PC-3 (cell line): ENCODE measurements around the gene CAMTA2.

ENCODE experiments used
- CTCF ChIP-seq: fragments of 300-600 bp; sonication (generic); conservative IDR thresholded peaks from 2 replicates; pipeline ENCODE4 v1.5.1; 2017; ENCODE audit warnings: antibody characterized with exemption, low read depth, mild to moderate bottlenecking, low read length
- EZH2 ChIP-seq: fragments of 300-600 bp; sonication (generic); IDR thresholded peaks from one replicate; pipeline ENCODE4 v1.6.1; 2017; ENCODE audit warnings: antibody characterized with exemption, mild to moderate bottlenecking, low read length; ENCODE audit not compliant: unreplicated experiment
- EZH2phosphoT487 ChIP-seq: fragments of 300-600 bp; sonication (generic); IDR thresholded peaks from 2 replicates; pipeline ENCODE4 v1.6.1; 2018; ENCODE audit warnings: mild to moderate bottlenecking, antibody characterized with exemption, low read length, borderline replicate concordance

GRCh38 chr17:4986403-4986802 is 1.1 kb downstream of the CAMTA2 start:
- no peak for TF ChIP-seq CTCF
- no peak for TF ChIP-seq EZH2
- no peak for TF ChIP-seq EZH2phosphoT487
